Stimulated activated CD4-positive, alpha-beta T cell treated with anti-CD3 and anti-CD28 coated beads, TNF-alpha, amount 100 ng/mL, for 4 hours (primary cell): ENCODE data around the gene NSUN7.
"Not testable (repeated sequence)": the region's sequence is repeated elsewhere in the genome, so short reads cannot be mapped to it uniquely, and the experiment has no call there.

ENCODE experiments used
- DNase-seq, 3 experiments: peaks; one replicate each; pipeline ENCODE4 v3.0.0-alpha.2; 2020; ENCODE audit warnings: low read depth in 3 of 3

Gene NSUN7, protein sequence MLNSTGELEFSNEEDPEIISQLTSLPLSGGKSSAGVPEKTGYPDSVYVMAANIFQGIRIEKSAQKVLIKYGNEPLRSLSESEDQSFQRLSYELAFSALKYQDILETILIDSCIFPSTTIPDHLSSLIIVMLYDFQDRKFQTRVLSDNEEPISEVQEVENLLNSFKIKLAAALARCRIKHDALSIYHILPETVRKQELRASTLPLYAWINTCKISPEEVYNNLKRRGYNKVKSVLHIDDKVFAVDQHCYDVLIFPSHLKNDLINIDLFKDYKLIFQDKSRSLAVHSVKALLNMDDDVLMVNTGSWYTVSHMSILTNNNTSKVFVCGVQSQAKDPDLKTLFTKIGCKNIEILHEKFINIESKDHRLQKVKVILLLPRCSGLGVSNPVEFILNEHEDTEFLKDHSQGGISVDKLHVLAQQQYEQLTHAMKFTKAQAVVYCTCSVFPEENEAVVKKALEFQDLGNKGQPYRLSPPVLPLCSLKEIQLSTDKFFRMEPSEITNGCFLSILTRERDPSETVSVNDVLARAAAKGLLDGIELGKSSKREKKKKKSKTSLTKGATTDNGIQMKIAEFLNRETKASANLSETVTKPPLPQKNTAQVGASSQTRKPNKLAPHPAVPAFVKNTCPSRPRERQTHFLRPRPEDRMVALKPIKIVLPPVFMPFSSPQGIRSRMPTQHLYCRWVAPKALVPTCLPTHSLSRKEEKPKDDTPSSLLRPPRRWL

DNA sequence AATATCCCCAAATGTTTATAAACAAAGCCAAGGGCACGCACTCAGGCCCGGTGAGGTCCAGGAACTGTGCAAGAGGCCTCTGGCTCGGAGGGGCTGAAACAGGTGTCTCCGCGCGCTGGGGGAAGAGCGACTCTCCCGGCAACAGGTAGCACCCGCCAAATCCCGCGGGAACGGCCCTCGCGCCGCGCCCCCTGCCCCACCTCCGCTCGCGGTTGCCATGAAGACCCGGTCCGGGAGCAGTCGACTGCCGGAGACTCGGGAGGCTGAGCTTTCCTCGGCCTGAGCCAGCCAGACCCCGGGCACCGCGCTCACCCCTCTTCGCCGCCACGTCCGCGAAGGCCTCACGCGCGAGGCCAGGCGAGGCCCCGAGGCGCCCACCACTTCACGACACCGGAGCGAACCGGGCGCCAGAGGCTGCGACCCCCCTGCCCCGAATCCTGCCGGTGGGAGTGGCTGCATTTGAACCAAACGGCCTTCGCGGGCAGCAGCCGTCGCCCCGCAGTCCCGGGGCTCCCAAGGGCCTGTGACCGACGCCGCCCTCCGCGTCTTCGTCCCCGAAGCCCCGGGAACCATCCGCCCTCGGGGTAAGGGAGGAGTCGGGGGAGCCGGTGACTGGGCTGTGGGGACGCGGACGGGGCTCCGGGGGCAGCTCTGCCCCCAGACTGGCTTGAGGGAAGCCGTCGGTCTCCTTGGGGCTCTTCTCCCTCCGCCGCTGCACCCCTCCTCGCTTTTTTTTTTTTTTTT lies at the start of gene NSUN7:
NSUN7 (plus strand) TSS at position 239 of the 744 bp plus-strand sequence. CDS start 739 bp downstream, outside the sequence.
- peak in 1 of 3 experiments; percentile 0 for DNase-seq

DNA sequence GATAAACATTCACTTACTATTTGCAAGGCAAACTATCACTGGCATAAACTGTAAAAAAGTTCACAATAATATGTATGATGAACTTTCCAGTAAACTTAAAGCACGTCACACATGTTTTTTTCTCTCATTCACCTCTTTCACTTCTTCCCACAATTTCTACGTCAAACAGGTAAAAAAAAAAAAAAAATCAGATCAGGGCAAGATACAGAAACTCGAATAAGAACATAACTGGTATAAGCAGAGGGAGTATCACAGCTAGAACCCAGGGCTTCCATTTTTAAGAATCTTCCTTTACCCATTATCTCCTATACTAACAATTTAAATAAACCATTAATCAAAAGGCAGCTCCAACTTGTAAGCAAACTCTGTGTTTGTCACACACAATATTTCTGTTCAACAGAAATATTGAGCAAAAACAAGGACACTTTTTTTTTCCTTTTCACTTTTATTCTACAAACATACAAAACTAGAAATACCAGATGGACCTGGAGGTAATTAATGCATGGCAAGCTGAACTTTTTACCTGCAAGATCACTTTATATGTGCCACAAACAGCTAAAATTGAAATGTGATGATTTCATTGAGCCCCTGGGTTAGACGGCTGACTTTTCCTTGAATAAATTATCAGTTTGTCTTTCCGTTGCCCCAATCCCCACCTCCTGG lies 47.5 kb upstream of the NSUN7 start:
- DNase-seq = no peak

DNA sequence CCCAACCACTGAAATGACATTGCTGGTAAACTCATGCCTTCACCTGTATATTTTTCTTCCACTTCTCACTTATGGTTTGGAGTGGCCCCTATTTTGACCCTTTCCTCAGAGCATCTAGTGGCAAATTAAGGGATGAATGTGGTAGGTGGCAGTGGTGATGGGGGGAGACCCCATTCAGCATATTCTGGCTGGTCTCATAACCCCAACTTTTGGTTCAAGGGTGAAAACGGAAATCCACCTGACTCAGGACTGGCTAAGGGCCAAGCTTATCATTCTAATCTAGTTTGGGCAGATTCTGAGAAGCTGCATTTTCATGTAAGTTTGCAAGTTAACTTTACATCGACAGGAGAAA lies 47.0 kb upstream of the NSUN7 start:
- DNase-seq = no peak

DNA sequence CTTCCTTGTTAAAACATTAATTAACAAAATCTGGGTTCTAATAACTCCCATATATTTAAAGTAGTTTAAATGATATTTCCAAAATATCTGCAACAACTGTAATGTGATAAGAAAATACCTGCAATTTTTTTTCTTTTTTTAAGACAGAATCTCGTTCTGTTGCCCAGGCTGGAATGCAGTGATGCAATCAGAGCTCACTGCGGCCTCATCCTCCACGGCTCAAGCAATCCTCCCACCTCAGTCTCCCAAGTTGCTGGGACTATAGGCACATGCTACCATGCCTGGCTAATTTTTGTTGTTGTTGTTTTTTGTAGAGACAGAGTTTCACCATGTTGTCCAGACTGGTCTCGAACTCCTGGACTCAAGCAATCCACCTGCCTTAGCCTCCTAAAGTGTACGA lies 45.7 kb upstream of the NSUN7 start:
- DNase-seq = no peak

DNA sequence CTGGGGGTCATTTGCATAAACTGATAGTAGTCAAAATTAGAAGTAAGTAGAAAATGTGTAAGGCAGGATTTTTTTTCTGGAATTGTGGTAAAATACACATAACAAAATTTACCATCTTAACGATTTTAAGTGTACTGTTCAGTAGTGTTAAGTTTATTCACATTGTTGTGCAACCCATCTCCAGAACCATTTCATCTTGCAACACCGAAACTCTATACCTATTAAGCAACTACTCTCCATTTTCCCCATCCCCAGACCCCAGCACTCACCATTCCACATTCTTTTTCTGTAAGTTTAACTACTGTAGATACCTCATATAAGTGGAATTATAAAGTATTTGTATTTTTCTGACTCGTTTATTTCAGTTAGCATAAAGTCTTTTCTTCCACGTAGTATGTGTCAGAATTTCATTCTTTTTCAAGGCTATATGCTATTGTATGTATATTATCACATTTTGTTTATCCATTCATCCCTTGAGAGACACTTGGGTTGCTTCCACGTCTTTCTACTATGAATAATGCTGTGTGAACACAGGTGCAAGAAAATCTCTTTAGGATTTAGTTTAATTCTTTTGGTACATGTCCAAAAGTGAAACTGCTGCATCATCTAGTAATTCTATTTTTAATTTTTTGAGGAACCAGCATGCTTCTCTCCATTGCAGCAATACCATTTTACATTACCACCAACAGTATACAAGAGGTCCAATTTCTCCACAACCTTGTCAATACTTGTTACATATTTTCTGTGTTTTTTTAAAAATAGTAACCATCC lies 39.1 kb upstream of the NSUN7 start:
- DNase-seq = no peak

DNA sequence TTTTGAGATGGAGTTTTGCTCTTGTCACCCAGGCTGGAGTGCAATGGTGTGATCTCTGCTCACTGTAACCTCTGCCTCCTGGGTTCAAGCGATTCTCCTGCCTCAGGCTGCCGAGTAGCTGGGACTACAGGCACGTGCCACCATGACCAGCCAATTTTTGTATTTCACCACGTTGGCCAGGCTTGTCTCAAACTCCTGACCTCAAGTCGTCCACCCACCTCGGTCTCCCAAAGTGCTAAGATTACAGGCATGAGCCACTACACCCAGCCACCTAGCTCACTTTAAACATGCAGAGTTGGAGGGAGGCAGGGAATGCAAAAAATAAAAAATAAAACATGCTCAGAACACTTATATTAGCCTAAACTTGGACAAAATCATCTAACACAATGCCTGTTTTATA lies 36.8 kb upstream of the NSUN7 start:
- DNase-seq = not testable (repeated sequence)

DNA sequence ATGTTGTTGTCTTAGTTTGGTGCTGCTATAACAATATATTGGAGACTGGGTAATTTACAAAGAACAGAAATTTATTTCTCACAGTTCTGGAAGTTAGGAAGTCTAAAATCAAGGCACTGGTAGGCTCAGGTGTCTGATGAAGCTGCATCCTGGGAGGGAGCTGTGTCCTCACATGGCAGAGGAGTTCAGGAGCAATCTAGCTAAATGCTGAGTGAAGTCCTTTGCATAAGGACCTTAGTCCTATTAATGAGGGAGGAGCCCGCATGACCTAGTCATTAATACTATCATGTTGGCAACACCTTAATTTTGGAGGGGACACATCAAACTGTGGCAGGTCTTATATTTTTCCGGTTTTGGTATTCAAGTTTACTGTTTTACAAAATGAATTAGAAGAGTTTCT lies 36.0 kb upstream of the NSUN7 start:
- DNase-seq = no peak

DNA sequence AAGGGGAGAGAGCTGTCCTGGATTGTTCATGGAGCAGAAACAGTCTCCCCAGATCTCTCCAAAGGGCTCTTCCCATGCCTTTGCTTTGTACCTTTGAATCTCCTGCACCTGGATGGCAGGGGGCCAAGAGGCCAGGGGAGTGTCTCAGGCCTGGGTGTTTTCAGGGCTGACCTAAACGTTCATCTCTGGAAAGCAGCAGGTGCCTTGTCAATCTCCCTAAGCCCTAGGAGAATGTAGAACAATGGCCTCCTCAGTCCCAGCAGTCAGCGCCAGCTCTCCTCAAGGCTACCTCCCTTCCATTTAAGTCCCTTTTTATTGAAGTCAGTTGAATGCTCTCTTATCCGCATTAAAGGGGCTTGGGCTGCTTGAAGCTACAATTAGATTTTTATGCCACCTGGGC lies 31.2 kb upstream of the NSUN7 start:
- DNase-seq = no peak

DNA sequence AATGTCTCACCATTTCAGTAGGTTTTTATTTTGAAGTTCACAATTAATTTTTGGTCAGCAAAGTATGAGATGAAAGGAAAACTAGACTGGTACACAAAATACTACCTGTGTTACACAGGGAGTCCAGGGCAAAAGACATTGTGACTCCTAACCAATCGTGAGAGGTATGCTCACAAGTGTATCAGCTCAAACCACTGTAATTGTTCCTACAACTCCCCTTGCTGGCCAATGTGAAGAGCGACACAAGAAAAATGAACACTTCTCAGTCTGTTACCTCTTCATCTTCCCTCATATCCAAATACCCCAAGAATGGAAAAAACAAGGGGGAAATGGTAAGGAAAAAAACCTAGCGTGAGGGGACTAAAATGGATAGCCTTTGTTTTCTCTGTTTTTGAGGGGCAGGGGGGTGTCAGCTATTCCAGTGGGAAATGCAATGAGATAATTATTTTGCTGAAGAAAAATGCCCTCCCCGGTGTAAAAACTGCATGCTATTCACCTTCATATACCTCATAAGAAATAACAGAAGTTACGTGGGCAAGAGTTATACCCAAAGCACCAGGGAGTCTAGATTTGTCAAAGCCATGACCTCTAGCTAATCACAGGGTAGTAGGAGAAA lies 30.6 kb upstream of the NSUN7 start:
- DNase-seq = no peak

DNA sequence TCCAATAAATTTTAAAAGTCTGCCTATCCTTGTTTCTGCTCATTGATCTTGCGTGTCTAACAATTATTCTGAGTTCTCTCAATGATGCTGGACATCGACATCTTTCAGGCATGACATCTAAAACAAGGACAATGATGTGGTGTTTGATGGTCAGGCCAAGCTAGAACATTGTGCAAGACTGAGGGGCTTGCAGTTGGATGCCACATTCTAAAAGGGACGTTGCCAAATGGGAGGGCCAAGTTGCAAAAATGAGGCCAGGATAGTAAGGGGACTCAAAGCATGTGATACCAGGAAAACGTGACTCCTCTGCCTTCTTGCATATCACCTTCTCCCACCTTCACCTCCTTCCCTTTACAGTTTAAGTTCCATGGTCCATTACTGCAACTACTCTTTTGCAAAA lies 29.4 kb upstream of the NSUN7 start:
- no peak for DNase-seq

DNA sequence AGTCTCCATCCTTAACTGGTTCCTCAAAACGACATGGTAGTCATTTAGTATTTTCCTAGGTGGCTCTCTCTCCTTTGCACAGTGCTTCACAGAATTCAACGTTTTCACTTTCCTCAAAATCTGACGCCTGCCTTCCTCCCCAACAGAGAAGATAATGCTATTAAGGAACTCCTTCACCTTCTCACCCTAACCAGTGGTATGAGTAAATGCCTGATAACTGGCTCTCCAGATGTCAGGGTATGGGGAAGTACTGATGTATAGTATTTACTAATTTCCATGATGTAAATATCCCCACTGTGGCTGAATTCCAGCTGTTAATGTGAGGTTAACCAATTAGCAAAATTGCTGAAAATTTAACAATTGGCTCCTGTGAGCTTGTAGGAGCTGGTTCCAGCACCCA lies 28.8 kb upstream of the NSUN7 start:
- no peak for DNase-seq

DNA sequence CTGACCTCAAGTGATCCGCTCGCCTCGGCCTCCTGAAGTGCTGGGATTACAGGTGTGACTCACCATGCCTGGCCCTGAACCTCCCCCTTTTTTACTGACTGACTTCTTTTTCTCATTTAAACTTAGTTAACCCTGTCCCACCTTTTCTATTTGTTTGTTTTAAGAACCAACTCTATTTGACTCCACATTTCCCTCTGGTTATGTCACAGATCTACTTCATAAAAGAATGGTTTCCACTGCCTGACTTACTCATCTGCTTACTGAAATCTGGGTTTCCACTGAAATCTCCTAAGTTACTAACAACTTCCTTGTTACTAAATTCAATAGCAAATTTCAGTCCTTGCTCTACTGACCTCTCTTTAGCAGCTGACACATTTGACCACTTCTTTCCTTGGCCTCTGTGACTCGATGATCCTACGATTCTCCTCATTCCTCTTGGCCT lies 28.0 kb upstream of the NSUN7 start:
- no peak for DNase-seq

DNA sequence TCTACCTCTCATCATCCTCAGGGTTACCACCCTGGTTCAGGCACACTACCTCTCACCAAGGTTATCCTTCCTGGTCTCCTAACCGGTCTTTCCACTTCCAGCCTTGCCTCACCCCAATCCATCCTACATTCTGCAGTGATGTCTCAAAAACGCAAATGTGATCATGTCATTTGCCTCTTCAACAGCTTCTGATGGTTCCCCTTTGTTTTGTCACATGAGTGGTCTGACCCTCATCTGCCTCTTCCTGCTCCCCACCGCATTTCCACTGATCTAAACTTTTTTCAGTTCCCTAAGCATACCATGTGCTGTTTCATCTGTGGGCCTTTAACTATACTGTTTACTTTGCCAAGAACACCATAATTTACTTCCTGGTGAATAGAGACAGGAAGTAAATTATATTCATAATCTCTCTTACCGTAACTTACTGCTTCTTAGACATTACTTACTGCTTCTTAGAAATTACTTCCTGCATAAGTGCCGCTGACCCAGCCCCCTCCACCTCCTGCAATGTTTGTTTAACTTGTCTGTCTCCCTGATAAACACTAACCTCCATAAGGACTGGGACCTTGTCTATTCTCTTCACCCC lies 27.1 kb upstream of the NSUN7 start:
- DNase-seq = no peak

DNA sequence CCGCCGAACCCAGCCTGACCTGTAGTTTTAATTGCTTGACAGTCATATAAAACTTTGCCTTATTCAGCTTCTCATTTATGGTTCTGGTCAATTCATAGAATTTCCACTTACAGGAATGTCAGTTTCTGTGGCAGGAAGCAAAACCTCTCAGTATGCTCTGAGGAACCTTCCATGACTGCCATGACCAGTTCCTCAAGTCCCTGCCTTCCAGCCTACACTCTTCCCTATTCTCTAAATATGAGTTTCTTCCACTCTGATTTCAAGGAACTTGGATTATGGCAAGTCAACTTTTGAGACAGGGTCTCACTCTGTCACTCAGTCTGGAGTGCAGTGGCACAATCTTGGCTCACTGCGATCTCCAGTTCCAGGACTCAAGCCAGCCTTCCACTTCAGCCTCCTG lies 26.0 kb upstream of the NSUN7 start:
- no peak for DNase-seq

DNA sequence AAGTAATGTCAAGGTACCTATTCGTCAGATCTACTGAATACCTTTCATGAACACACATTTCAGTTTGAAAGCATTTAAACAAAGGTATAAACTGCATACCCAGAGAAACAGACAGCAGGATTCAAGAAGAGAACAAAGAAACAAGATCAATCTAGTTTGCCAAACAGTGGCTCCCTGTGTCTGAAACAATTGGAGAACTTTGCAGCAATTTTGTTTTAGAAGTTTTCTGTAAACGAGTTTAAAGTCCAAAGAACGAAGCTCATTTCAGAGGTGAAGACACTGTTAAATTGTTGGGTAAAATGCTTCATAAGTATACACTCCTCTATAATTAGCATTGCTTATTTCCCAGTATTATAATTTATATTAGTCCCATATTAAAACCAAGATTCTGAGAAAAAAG lies 21.4 kb upstream of the NSUN7 start:
- DNase-seq = no peak

DNA sequence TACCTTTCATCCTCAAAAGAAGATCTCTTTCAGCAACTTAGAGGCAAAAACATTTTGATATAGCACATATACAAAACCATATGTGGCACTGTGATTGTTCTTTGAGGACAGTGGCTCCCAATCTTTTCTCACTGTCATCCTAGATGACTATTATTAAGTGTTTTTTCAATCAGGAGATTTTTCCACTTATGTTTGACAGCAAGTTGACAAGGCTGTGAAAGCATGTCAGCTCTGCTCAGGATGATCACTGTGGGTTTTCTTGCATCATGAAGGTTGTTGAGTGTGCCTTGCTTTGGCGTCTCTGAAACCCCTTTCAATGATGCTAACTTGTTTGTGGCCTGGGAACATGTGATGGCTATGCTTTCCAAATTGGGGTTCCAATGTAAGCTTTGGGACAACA lies 20.2 kb upstream of the NSUN7 start:
- DNase-seq = no peak

DNA sequence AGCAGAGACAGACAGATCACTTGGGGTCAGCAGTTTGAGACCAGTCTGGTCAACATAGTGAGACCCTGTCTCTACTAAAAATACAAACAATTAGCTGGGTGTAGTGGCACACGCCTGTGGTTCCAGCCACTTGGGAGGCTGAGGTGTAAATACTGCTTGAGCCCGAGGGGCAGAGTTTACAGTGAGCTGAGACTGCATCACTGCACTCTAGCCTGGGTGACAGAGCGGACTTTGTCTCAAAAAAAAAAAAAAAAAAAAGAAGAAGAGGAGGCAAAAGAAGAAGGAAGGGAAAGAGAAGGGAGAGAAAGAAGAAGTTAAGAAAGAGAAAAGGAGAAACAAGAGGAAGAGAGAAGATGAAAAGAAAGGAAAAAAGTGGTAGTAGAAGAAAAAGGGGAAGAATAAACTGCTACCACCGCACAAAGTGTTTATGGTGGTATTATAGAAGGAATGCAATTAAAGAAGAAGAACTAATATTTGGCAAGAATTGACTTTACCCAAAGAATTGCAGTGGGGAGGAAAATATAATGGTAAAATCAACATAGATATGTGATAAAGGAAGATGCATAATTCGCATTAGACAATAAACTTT lies 19.6 kb upstream of the NSUN7 start:
- DNase-seq = no peak

DNA sequence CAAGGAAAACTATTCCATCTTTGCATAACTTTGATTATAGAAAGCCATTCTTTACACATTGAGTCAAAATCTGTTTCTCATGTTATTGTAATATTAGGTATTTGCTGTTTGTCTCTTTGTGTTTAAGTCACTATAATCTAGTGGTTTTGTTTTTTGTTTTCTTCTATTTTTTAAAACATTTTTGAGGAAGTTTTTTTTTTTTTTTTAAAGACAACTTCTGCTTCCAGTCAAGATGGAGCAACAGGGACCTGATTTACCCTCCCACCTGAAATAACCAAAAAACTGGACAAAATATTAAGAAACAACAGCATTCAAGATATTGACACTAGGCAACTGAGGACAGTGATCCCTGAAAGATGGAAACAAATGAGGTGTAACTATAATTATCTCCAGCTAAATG lies 18.4 kb upstream of the NSUN7 start:
- DNase-seq = no peak

DNA sequence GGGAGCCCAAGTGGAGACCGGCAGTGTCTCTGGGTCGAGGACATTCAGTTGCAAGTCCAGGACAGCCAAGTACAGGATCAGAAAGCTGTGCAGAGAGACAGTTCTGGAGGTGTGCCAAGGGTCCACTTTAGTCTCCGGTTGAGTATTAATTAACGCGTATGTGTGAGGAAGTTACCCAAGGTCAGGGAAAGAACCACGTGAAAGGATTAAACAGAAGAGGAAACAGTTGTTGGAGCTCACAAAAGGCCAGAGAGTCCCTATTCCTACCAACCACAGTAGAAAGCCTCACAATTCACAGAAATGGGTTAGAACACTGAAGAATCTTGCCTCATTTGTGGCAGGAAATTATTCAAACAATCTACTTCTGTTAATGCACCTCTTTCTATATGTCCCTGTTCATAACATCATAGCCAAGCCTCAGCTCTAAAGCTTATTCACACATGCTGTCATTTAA lies 17.9 kb upstream of the NSUN7 start:
- DNase-seq = no peak

DNA sequence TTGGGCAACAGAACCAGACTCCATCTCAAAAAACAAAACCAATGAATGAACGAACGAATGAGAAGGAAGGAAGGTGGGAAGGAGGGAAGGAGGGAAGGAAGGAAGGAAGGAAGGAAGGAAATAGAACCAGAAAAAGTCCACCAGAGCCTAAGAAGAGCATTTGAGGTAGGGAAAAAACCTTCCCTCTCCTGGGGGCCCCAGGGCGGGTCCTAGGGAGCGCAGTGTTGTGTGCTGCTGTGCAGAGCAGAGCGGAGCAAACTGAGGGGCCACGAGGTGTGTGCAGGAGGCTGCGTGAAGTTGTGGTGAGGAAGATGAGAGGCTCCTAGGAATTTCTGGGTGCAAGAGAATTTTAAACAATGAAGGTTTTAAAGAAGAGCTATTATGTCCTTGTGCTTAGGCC lies 16.0 kb upstream of the NSUN7 start:
- DNase-seq = no peak
